GM21367 (cell line): ENCODE data around the gene ASTL.

Source experiments
- ATAC-seq: cut with Tn5 transposase; IDR thresholded peaks from one replicate; pipeline ENCODE4 v1.9.1; 2021; ENCODE audit not compliant: unreplicated experiment

The ASTL gene

DNA sequence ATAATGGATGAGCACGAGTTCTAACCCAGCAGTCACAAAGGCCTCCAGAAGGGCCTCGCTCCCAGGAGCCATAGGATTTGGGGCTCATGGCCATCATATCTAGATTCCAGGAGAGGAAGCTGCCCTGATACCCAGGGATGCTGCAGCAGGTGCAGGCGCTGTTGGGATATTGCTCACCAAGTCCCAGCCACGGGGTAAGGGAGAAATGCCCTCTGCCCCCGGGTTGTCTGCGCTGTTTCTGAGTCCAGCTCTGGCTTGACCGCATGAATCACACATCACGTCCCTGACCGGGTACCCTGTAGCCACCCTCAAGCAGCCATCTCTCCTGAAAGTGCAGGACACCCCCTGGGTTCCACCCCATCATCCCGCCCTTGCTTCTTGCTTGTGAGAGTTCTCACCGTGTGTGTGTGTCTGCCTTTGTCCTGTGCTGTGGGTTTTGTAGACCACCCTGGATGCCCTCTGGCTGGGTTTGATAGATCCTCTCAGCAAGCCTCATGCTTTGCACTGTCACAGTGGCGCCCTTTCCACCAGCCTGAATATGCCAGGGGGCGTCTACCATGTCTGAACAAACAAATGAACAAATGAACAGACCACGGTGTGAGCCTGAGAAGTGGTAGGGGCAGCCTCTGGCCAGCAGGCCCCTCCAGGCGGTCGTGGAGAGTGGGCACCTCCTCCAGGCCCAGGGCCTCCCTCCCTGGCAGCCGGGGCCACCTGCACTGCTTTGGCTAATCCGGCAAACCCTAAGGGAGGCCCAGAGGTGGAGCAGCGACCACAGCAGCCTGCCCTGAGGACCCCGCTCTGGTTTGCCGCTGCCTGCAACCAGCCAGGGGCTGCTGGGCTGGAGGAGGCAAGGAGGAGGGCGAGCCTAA, 54.1 kb downstream of the ASTL start:
- ATAC-seq = no peak

DNA sequence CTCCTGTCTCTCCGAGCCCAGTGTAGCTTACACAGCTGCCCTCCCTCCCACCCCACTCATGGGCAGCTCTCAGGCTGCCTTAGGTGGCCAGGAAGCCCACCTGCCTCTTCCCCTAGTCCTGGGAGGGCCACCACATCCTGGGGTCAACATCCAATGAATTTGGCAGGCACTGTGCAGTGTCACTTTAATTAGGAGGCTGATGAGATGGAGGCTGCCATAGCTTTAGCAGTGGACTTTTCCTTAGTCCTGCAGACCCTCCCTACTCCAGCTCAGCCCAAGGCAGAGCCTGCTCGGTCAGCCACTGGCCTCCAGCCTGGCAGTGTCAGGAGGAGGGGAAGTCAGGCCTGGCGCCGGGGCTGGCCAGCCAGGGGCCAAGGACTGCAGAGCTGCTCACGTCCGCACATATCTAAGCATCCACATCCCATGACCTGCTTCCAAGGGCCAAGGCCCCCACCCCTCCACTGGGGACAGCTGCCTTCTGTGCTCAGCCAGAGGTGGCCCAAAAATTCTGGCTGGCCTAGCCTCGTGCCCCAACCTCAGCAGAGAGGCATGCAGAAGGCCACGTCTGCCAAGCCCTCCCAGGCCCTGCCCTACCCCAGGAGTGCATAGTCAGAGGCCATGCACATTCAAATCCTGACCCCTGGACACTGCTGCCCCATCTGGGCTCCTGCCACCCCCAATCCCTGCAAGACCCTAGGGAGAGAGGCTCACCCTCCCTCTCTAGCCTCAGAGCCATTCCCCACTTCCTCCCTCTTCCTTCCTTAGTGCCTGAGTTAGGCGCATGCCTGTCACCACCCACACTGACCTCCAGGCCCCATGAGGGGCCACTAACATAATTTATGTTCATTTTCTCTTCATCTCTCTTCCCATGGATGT, 55.0 kb downstream of the ASTL start:
- no peak for ATAC-seq

GRCh38 chr2:96082211-96083063, 55.9 kb downstream of the ASTL start:
- no peak for ATAC-seq

GRCh38 chr2:96081042-96081441, 57.3 kb downstream of the ASTL start:
- no peak for ATAC-seq

DNA sequence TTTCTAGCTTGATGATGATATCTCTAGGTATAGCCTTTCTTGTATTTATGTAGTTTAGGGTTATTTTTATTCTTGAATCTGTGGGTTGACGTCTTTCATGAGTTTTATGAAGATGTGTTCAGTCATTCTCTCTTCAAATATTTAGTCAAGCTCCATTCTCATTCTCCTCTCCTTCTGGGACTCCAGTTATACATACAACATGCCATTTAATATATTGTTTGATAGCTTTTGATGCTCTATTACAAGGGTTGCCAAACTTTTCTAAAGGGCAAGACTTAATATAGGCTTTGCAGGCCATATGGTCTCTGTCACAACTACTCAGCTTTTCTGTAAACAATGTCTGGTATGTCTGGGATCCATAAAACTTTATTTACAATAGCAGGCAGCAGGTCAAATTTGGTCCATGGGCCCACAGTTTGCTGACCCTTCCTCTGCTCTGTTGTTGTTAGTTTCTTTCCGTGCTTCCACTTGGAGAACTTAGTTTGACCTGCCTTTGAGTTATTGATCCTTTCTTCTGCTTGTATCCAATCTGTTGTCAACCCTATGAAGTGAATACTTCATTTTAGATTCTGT, 63.0 kb downstream of the ASTL start:
- no peak for ATAC-seq

DNA sequence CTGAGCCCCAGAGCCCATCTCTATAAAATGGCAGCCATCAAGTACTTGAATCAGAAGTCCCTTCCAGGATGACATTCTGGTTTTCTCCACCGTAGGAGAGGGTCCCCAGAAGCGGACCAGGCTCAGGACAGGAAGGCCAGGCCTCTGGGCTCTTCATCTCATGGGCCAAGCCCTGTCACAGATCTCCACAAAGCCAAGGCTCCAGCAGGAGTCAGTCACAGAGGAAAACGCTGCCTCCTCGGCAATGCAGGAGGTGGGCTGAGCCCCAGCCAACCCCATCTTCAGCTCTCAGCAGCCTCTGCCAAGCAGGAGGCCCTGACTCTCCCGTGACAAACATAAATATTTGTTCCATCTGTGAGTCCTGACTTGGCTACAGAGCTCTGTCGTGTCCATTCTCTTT, 64.1 kb downstream of the ASTL start:
- ATAC-seq = no peak

DNA sequence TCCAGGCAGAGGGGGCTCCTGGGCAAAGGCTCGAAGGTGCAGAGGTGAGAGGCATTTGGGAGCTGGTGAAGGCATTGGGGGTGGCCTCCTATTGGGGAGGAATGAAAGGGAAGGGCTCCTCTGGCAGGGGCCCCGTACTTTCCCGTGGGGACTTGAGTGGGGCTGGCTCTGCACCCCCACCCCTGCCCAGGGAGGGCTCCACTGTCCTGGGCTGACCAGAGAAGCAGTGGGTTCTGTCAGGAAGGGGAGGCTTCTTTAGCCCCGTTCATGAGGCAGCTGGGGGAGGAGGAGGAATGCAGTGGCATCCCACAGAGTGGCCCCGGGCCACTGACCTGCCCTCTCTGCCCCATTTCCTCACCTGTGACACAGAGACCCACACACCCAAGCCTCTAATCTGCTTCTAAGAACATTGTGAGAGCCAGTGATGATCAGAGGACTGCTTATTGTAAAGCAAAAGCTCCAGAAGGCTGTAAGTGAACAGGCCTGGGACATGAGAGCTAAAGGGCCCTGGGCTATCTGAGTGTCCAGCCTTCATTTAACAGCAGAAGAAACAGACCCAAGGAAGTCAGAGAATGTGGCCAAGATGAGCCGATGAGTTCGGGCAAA, 65.0 kb downstream of the ASTL start:
- no peak for ATAC-seq
